ENCODE data around the gene HDAC4. TPM values are rescaled to one million over a fixed set of nuclear protein-coding genes. Genes with fewer than 3 reads are reported as not detected.

Gene HDAC4
- total RNA-seq, 2 experiments from 2014 or later = 64.8 to 67.4 TPM

DNA sequence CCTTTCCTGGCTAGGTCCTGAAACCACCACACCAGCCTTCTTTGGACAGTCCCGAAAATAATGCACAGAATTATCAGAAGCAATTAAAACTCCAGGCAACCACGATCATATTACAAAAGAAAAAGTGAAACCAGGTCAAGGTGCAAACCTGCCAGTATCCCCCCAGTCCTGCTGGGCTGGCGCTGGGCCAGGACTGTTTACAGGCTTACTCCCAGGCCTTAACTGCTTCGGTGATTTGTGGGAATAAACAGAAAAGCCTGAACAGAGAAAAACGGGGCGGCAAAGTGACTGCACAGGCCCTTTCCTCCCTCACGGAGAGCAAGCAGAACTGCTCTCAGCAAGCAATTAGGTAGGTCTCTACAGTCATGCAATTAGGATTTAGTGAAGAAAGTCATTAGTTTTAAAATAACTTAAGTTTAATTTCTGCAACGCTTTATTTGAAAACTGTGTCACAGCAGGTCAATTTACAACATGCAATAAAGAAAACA, 1.3 kb downstream of the HDAC4 start:
- Mint-ChIP-seq H3K27ac (peak overlapping the region; percentile 81), H3K9me3 (no peaks in the 10 kb centered on the region), H3K36me3 (ENCODE audit: low read depth) (peaks cover 12% of the 10 kb centered on the region), H3K4me3 (peak overlapping the region; percentile 86), H3K4me1 (peaks cover 38% of the 10 kb centered on the region), H3K27me3 (peaks cover 7% of the 10 kb centered on the region)
- POLR2A ChIA-PET = interaction anchor here (0.7 to 3.8 kb wide), 7 partner anchors 10 to 186 kb away, joined by 3 to 25 read pairs (median 6); no protein-coding TSS in a partner anchor
- DNase-seq = peak; percentile 53
- CTCF ChIA-PET = interaction anchor here (1.0 to 1.7 kb wide), 2 partner anchors 132 to 255 kb away, joined by 3 to 7 read pairs; no protein-coding TSS in a partner anchor

- ChIA-PET POLR2A (interaction anchor here (0.7 to 3.8 kb wide), 9 partner anchors 9 to 185 kb away, joined by 3 to 25 read pairs (median 4); no protein-coding TSS in a partner anchor), CTCF (interaction anchor here (1.0 to 1.7 kb wide), 3 partner anchors 29 to 254 kb away, joined by 3 to 7 read pairs (median 3); no protein-coding TSS in a partner anchor)
- H3K4me3 Mint-ChIP-seq = peak overlapping the region; percentile 86
- H3K27ac Mint-ChIP-seq = no peak overlapping the region
- H3K4me1 Mint-ChIP-seq = peaks cover 42% of the 10 kb centered on the region
- no peak for DNase-seq
- H3K9me3 Mint-ChIP-seq = no peaks in the 10 kb centered on the region
- peaks cover 1% of the 10 kb centered on the region for H3K27me3 Mint-ChIP-seq
- peaks cover 12% of the 10 kb centered on the region for H3K36me3 Mint-ChIP-seq (ENCODE audit: low read depth)
Observed at GRCh38 chr2:239398521-239398921, 2.3 kb downstream of the HDAC4 start.

- ChIA-PET POLR2A (interaction anchor here (0.9 to 3.8 kb wide), 5 partner anchors 10 to 131 kb away, joined by 3 to 25 read pairs (median 15); no protein-coding TSS in a partner anchor), CTCF (interaction anchor here (1.2 to 1.7 kb wide), 2 partner anchors 28 to 131 kb away, joined by 3 to 7 read pairs; no protein-coding TSS in a partner anchor)
- H3K9me3 Mint-ChIP-seq = no peaks in the 10 kb centered on the region
- H3K27ac Mint-ChIP-seq = no peak overlapping the region
- DNase-seq = no peak
- no peaks in the 10 kb centered on the region for H3K27me3 Mint-ChIP-seq
- H3K4me1 Mint-ChIP-seq = peaks cover 46% of the 10 kb centered on the region
- H3K36me3 Mint-ChIP-seq (ENCODE audit: low read depth) = peaks cover 12% of the 10 kb centered on the region
- peak overlapping the region; percentile 86 for H3K4me3 Mint-ChIP-seq
Observed at GRCh38 chr2:239397931-239398471, 2.8 kb downstream of the HDAC4 start.

DNA sequence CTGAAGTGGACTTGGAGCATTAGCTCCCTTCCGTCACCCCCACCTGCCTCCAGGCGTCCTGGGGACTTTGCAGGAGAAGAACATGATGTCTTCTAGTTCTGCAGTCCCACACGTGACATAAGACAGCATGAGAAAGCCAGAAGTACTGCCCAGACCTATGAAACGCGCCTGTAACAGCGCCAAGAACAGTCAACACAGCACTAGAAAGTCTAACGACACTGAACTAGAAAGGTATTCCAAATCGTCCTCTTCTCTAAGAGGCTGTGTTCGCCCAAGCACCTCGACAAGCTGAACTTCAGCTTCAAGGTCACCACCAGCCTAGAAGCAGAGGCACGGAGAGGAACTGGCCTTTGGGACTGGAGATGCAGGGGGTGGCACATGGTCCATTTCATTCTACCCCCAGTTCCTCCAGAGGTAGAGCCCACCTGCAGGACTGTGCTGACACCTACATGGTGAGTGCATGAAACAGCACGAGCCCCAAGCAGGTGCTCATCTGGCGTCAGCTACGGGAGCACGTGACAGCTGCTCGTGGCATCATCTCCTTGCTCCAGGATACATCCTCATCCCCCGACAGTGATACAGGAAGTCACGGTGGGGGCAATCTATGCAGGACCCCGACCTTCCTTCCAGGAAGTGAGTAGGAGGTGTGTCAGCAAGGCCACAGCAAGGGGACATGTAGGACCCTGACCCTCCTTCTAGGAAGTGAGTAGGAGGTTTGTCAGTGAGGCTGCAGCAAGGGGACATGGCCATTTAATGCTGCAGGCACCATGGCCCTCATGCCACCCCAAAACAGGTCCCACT, 3.7 kb downstream of the HDAC4 start:
- no peaks in the 10 kb centered on the region for H3K27me3 Mint-ChIP-seq
- no peak overlapping the region for H3K27ac Mint-ChIP-seq
- H3K4me1 Mint-ChIP-seq = peaks cover 37% of the 10 kb centered on the region
- H3K9me3 Mint-ChIP-seq = no peaks in the 10 kb centered on the region
- POLR2A ChIA-PET = interaction anchor here (1.0 to 3.8 kb wide), 3 partner anchors 16 to 130 kb away, joined by 3 to 25 read pairs (median 3); no protein-coding TSS in a partner anchor
- CTCF ChIA-PET = interaction anchor here (1.5 kb wide), 1 partner anchor 103 kb away, joined by 3 read pairs; no protein-coding TSS in a partner anchor
- peak; percentile 37 for DNase-seq
- H3K4me3 Mint-ChIP-seq = no peak overlapping the region
- peaks cover 12% of the 10 kb centered on the region for H3K36me3 Mint-ChIP-seq (ENCODE audit: low read depth)

DNA sequence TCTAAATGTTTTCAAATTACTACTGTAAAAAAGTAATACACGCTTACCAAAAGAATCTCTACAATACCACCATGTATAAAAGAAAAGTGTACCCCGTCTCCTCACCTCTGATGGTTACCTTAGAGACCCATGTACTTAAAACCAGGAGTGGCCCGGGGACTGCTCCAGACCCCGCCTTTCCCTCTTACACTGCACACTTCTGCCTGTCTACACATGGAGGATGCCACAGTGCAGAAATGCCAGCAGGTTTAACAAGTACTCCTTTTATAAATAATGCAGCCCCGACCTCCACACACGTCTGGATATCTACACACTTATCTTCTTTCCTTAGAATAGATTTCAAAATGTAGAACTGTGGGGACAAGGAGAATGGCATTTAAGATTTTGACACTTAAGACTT, 5.3 kb downstream of the HDAC4 start:
- Mint-ChIP-seq H3K4me3 (no peak overlapping the region), H3K36me3 (ENCODE audit: low read depth) (peaks cover 13% of the 10 kb centered on the region), H3K9me3 (no peaks in the 10 kb centered on the region), H3K27me3 (no peaks in the 10 kb centered on the region), H3K4me1 (peaks cover 36% of the 10 kb centered on the region), H3K27ac (no peak overlapping the region)
- CTCF ChIA-PET = interaction anchor here (1.5 kb wide), 1 partner anchor 128 kb away, joined by 4 read pairs; no protein-coding TSS in a partner anchor
- DNase-seq = no peak
- POLR2A ChIA-PET = no interaction called here

DNA sequence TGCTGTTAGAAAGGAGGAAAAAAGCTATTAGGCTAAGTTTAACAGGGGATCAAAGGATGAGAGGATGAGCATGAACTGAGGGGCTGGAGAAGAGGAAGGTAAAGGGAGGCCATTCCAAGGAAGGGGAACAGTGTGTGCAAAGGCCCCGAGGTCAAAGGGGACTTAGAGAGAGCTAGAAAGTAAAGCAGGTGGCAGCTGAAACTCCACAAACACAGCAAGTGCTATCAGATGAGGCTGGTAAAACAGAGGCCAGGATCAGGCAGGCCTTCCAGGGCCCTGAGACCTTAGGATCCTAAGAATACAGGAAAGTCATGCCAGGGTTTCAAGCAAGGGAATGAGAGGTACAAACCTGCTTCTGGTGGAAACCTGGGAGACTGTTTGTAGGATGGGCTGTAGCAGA, 5.8 kb downstream of the HDAC4 start:
- Mint-ChIP-seq H3K4me3 (no peak overlapping the region), H3K4me1 (peaks cover 36% of the 10 kb centered on the region), H3K36me3 (ENCODE audit: low read depth) (peaks cover 17% of the 10 kb centered on the region), H3K9me3 (no peaks in the 10 kb centered on the region), H3K27ac (no peak overlapping the region), H3K27me3 (no peaks in the 10 kb centered on the region)
- ChIA-PET POLR2A (interaction anchor here (1.3 kb wide), 1 partner anchor 97 kb away, joined by 3 read pairs; no protein-coding TSS in a partner anchor), CTCF (interaction anchor here (1.5 kb wide), 1 partner anchor 128 kb away, joined by 4 read pairs; no protein-coding TSS in a partner anchor)
- DNase-seq = no peak

DNA sequence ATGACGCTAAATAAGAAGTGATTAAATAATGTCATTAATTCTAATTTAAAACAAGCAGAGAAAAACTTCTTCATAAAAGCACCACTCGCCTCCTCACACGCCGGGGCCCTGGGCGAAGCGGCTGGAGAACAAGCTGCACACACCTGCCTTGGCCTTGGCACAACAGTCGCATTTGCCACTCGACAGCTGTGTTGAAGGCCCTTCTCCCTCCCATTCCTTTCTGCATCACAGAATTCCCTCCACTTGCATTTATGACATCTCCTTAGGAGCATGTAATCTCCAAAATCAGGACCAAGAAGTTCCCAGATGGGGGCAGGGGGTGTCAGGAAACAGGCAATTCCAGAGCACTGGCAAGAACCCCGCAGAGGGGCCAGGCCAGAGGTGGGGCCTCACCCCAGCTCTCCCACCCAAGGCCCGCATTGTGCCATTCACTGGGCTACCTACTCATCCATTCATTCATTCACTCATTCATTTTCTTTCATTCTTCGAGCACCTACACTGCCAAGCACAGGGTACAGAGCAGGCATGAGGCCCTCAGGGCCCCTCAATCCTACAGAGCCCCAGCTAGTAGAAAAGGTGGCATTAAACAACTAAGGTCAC, 6.4 kb downstream of the HDAC4 start:
- Mint-ChIP-seq H3K4me1 (peaks cover 34% of the 10 kb centered on the region), H3K27ac (no peak overlapping the region), H3K9me3 (no peaks in the 10 kb centered on the region), H3K36me3 (ENCODE audit: low read depth) (peaks cover 17% of the 10 kb centered on the region), H3K4me3 (no peak overlapping the region), H3K27me3 (no peaks in the 10 kb centered on the region)
- ChIA-PET CTCF (interaction anchor here (1.5 kb wide), 1 partner anchor 127 kb away, joined by 4 read pairs; no protein-coding TSS in a partner anchor), POLR2A (interaction anchor here (1.3 kb wide), 1 partner anchor 96 kb away, joined by 3 read pairs; no protein-coding TSS in a partner anchor)
- DNase-seq = no peak

DNA sequence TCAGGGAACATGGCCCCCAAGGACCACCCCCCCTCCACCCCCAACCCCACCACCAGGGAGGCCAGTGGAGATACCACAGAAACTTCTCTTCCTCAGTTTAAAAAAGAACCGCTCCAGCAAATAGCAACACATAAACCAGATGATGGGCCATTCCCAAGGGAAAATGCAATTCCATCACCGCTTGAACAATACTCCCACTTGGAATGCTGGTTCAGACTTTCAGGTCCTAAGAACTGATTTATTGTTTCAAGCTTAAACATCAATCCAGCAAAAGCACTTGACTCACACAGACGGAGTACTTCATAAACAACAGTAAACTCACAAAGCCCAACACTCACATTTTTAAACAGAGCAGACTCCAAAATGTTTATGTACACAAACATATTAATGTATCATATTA, 6.9 kb downstream of the HDAC4 start:
- no peak for DNase-seq
- Mint-ChIP-seq H3K9me3 (no peaks in the 10 kb centered on the region), H3K36me3 (ENCODE audit: low read depth) (peaks cover 19% of the 10 kb centered on the region), H3K27ac (no peak overlapping the region), H3K4me1 (peaks cover 29% of the 10 kb centered on the region), H3K27me3 (no peaks in the 10 kb centered on the region), H3K4me3 (no peak overlapping the region)
- CTCF ChIA-PET = interaction anchor here (1.0 kb wide), 1 partner anchor 13 kb away, joined by 3 read pairs; no protein-coding TSS in a partner anchor
- POLR2A ChIA-PET = interaction anchor here (1.3 kb wide), 1 partner anchor 96 kb away, joined by 3 read pairs; no protein-coding TSS in a partner anchor

GRCh38 chr2:239393388-239393940, 7.4 kb downstream of the HDAC4 start:
- CTCF ChIA-PET = interaction anchor here (1.0 kb wide), 1 partner anchor 12 kb away, joined by 3 read pairs; no protein-coding TSS in a partner anchor
- no peak overlapping the region for H3K4me3 Mint-ChIP-seq
- peaks cover 19% of the 10 kb centered on the region for H3K36me3 Mint-ChIP-seq (ENCODE audit: low read depth)
- H3K4me1 Mint-ChIP-seq = peaks cover 25% of the 10 kb centered on the region
- no peaks in the 10 kb centered on the region for H3K27me3 Mint-ChIP-seq
- DNase-seq = no peak
- H3K27ac Mint-ChIP-seq = no peak overlapping the region
- POLR2A ChIA-PET = interaction anchor here (0.9 to 1.3 kb wide), 3 partner anchors 8 to 95 kb away, joined by 3 read pairs; partner anchors contain the start of gene HDAC4
- no peaks in the 10 kb centered on the region for H3K9me3 Mint-ChIP-seq

- ChIA-PET POLR2A (interaction anchor here (0.9 to 1.2 kb wide), 2 partner anchors 8 to 53 kb away, joined by 3 read pairs; partner anchors contain the start of gene HDAC4), CTCF (interaction anchor here (1.0 kb wide), 1 partner anchor 12 kb away, joined by 3 read pairs; no protein-coding TSS in a partner anchor)
- no peak overlapping the region for H3K4me3 Mint-ChIP-seq
- H3K4me1 Mint-ChIP-seq = peaks cover 20% of the 10 kb centered on the region
- H3K36me3 Mint-ChIP-seq (ENCODE audit: low read depth) = peaks cover 14% of the 10 kb centered on the region
- H3K27me3 Mint-ChIP-seq = no peaks in the 10 kb centered on the region
- H3K9me3 Mint-ChIP-seq = no peaks in the 10 kb centered on the region
- DNase-seq = no peak
- no peak overlapping the region for H3K27ac Mint-ChIP-seq
Observed at GRCh38 chr2:239392688-239393387, 8.0 kb downstream of the HDAC4 start.

DNA sequence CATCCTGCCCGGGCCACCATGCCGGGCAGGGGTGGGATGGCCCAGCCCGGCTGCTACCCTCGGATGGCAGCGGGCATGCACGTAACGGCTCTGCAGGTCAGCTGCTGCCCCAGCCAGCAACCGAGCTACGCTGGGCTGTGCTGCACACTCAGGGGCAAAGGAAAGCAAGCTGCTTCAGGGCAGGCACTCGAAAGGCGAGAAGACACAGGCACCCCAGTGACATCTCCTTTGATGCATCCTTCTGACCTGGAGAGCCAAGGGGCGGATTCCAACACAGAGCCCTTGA, 8.8 kb downstream of the HDAC4 start:
- ChIA-PET POLR2A (interaction anchor here (0.9 kb wide), 1 partner anchor 94 kb away, joined by 3 read pairs; no protein-coding TSS in a partner anchor), CTCF (no interaction called here)
- Mint-ChIP-seq H3K27me3 (no peaks in the 10 kb centered on the region), H3K36me3 (ENCODE audit: low read depth) (peaks cover 14% of the 10 kb centered on the region), H3K27ac (no peak overlapping the region), H3K4me1 (peaks cover 13% of the 10 kb centered on the region), H3K9me3 (no peaks in the 10 kb centered on the region), H3K4me3 (no peak overlapping the region)
- no peak for DNase-seq
